Stimulated activated CD4-positive, alpha-beta T cell treated with anti-CD3 and anti-CD28 coated beads, Interleukin-4, amount 100 ng/mL, for 24 hours (primary cell): ENCODE results near the gene ZER1.

ENCODE experiments used
- DNase-seq: peaks from one replicate; pipeline ENCODE4 v3.0.0-alpha.2; 2020

Gene ZER1

GRCh38 chr9:128732576-128732975 is 39.2 kb downstream of the ZER1 start:
- DNase-seq = no peak

- DNase-seq = no peak
Measured at GRCh38 chr9:128731691-128732090, 40.0 kb downstream of the ZER1 start.

- no peak for DNase-seq
Measured at GRCh38 chr9:128731093-128731492, 40.6 kb downstream of the ZER1 start.

- DNase-seq = no peak
Measured at GRCh38 chr9:128729766-128730517, 41.8 kb downstream of the ZER1 start.

GRCh38 chr9:128729302-128729701 is 42.4 kb downstream of the ZER1 start:
- DNase-seq = no peak

GRCh38 chr9:128728298-128728697 is 43.4 kb downstream of the ZER1 start:
- no peak for DNase-seq

GRCh38 chr9:128727640-128728248 is 44.0 kb downstream of the ZER1 start:
- no peak for DNase-seq

GRCh38 chr9:128724744-128725211 is 46.9 kb downstream of the ZER1 start:
- DNase-seq = peak; percentile 42

GRCh38 chr9:128723866-128724743 is 47.6 kb downstream of the ZER1 start, which contains the start of gene ZDHHC12:
Gene ZDHHC12 (minus strand): TSS chr9:128724127. CDS start chr9:128724093, 34 bp downstream.
- peak; percentile 99 for DNase-seq

GRCh38 chr9:128723352-128723865 is 48.3 kb downstream of the ZER1 start:
- DNase-seq = no peak

GRCh38 chr9:128722380-128723351 is 49.1 kb downstream of the ZER1 start:
- DNase-seq = no peak

- no peak for DNase-seq
Measured at GRCh38 chr9:128721487-128722010, 50.2 kb downstream of the ZER1 start.

- no peak for DNase-seq
Measured at GRCh38 chr9:128720841-128721486, 50.8 kb downstream of the ZER1 start.

GRCh38 chr9:128719919-128720605 is 51.7 kb downstream of the ZER1 start:
- DNase-seq = no peak

- DNase-seq = no peak
Measured at GRCh38 chr9:128718475-128718874, 53.3 kb downstream of the ZER1 start.

GRCh38 chr9:128718047-128718446 is 53.7 kb downstream of the ZER1 start:
- no peak for DNase-seq

- DNase-seq = no peak
Measured at GRCh38 chr9:128716581-128717254, 55.0 kb downstream of the ZER1 start.

GRCh38 chr9:128715436-128715750 is 56.3 kb downstream of the ZER1 start:
- no peak for DNase-seq

GRCh38 chr9:128714586-128715435 is 56.9 kb downstream of the ZER1 start:
- no peak for DNase-seq
